ENCODE results near the gene C10orf143. TPM values are rescaled to one million over a fixed set of nuclear protein-coding genes. Genes with fewer than 3 reads are reported as not detected.

Gene C10orf143
- total RNA-seq, 1 donor from 2014 or later, result 1.6 TPM

DNA sequence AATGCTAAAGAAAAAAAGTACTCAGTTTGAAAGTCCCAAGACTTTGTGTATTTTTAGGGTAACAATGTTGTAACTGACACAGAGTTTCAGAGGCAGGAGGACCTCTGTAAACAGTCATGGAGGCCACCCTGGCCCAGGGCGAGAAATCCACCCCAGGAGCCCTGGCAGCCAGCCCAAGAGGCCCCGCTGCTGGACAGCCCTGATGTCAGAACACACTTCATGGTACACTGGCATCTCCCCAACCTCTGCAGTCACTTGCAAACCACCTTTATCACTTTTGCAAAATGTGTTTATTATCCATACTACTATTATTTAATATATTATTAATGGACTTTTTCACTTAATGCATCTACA is 30.2 kb downstream of the C10orf143 start:
- H3K9ac ChIP-seq, result no peak overlapping the region
- H3K4me3 ChIP-seq, result no peak overlapping the region
- Mint-ChIP-seq H3K4me3 (no peak overlapping the region), H3K36me3 (no peaks in the 10 kb centered on the region), H3K4me1 (no peaks in the 10 kb centered on the region), H3K9me3 (peaks cover 4% of the 10 kb centered on the region), H3K27ac (no peak overlapping the region), H3K27me3 (ENCODE audit: insufficient read depth, low read depth) (no peaks in the 10 kb centered on the region)
- TF ChIP-seq EZH2phosphoT487 (IDR thresholded peaks at IDR 0.05), result no peak
- TF ChIP-seq EZH2 (IDR thresholded peaks at IDR 0.05), result no peak
- TF ChIP-seq, protein P1, sequence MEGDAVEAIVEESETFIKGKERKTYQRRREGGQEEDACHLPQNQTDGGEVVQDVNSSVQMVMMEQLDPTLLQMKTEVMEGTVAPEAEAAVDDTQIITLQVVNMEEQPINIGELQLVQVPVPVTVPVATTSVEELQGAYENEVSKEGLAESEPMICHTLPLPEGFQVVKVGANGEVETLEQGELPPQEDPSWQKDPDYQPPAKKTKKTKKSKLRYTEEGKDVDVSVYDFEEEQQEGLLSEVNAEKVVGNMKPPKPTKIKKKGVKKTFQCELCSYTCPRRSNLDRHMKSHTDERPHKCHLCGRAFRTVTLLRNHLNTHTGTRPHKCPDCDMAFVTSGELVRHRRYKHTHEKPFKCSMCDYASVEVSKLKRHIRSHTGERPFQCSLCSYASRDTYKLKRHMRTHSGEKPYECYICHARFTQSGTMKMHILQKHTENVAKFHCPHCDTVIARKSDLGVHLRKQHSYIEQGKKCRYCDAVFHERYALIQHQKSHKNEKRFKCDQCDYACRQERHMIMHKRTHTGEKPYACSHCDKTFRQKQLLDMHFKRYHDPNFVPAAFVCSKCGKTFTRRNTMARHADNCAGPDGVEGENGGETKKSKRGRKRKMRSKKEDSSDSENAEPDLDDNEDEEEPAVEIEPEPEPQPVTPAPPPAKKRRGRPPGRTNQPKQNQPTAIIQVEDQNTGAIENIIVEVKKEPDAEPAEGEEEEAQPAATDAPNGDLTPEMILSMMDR (IDR thresholded peaks at IDR 0.05), result no peak
- H3K4me2 ChIP-seq, result no peak overlapping the region
- no peaks in the 10 kb centered on the region for H3K79me2 ChIP-seq (ENCODE audit: low read depth)
- no peak overlapping the region for H3K27ac ChIP-seq
- H3K9me3 ChIP-seq (ENCODE audit: low read depth), result no peaks in the 10 kb centered on the region
- no peak for DNase-seq (ENCODE audit: low spot score)
- no peak overlapping the region for H2AFZ ChIP-seq (replicated peaks)
- H3K27me3 ChIP-seq, result no peaks in the 10 kb centered on the region
- no peaks in the 10 kb centered on the region for H3K4me1 ChIP-seq
- H3K36me3 ChIP-seq, result no peaks in the 10 kb centered on the region
- no peaks in the 10 kb centered on the region for H4K20me1 ChIP-seq (ENCODE audit: low read depth)
- no peaks in the 10 kb centered on the region for H3F3A ChIP-seq (ENCODE audit: low read depth)

GRCh38 chr10:130079614-130080460 is 30.8 kb downstream of the C10orf143 start:
- TF ChIP-seq EZH2phosphoT487 (IDR thresholded peaks at IDR 0.05) (no peak), EZH2 (IDR thresholded peaks at IDR 0.05) (no peak)
- TF ChIP-seq, protein P1 (IDR thresholded peaks at IDR 0.05), result no peak
- Histone ChIP-seq H3K4me3 (no peak overlapping the region), H3K4me2 (no peak overlapping the region), H3K9ac (no peak overlapping the region), H3K36me3 (no peaks in the 10 kb centered on the region), H3K9me3 (ENCODE audit: low read depth) (no peaks in the 10 kb centered on the region), H3K27me3 (no peaks in the 10 kb centered on the region), H2AFZ (replicated peaks) (no peak overlapping the region), H3K79me2 (ENCODE audit: low read depth) (no peaks in the 10 kb centered on the region), H3K27ac (no peak overlapping the region), H3K4me1 (no peaks in the 10 kb centered on the region), H3F3A (ENCODE audit: low read depth) (no peaks in the 10 kb centered on the region), H4K20me1 (ENCODE audit: low read depth) (no peaks in the 10 kb centered on the region)
- Mint-ChIP-seq H3K4me1 (no peaks in the 10 kb centered on the region), H3K36me3 (no peaks in the 10 kb centered on the region), H3K27ac (no peak overlapping the region), H3K9me3 (peaks cover 4% of the 10 kb centered on the region), H3K27me3 (ENCODE audit: insufficient read depth, low read depth) (peaks cover 4% of the 10 kb centered on the region), H3K4me3 (no peak overlapping the region)
- DNase-seq (ENCODE audit: low spot score), result no peak

DNA sequence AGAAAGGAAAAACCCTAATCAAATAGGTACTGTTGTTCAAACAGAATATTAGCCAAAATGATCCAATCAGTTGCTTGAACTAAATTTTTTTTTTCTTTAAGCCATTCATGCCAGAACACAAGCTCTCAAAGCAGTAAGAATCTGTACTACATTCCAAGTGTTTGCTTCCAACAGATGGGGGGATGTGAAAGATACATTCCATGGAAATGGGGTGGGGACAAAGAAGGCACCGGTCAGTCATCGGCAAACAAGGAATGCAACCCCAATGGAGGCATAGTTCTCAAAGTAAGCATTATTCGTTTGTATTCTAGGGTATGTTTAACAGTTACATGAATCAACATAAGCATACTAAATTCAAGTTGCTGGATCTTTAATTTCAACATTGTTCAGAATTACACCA is 32.5 kb downstream of the C10orf143 start:
- H2AFZ ChIP-seq (replicated peaks), result no peak overlapping the region
- H3K4me3 ChIP-seq, result no peak overlapping the region
- no peaks in the 10 kb centered on the region for H3K27me3 ChIP-seq
- no peaks in the 10 kb centered on the region for H3K9me3 ChIP-seq (ENCODE audit: low read depth)
- TF ChIP-seq EZH2 (IDR thresholded peaks at IDR 0.05), result no peak
- TF ChIP-seq, protein P1 (IDR thresholded peaks at IDR 0.05), result no peak
- TF ChIP-seq EZH2phosphoT487 (IDR thresholded peaks at IDR 0.05), result no peak
- Mint-ChIP-seq H3K9me3 (peaks cover 2% of the 10 kb centered on the region), H3K27me3 (ENCODE audit: insufficient read depth, low read depth) (peaks cover 4% of the 10 kb centered on the region), H3K4me3 (no peak overlapping the region), H3K4me1 (no peaks in the 10 kb centered on the region), H3K36me3 (no peaks in the 10 kb centered on the region), H3K27ac (no peak overlapping the region)
- no peak for DNase-seq (ENCODE audit: low spot score)
- H3F3A ChIP-seq (ENCODE audit: low read depth), result no peaks in the 10 kb centered on the region
- no peak overlapping the region for H3K9ac ChIP-seq
- no peak overlapping the region for H3K4me2 ChIP-seq
- H3K4me1 ChIP-seq, result no peaks in the 10 kb centered on the region
- no peaks in the 10 kb centered on the region for H3K36me3 ChIP-seq
- no peaks in the 10 kb centered on the region for H3K79me2 ChIP-seq (ENCODE audit: low read depth)
- no peaks in the 10 kb centered on the region for H4K20me1 ChIP-seq (ENCODE audit: low read depth)
- no peak overlapping the region for H3K27ac ChIP-seq
